Astrocyte (in vitro differentiated cells and primary cell): ENCODE data around the gene KLHDC8A. TPM values are rescaled to one million over a fixed set of nuclear protein-coding genes. Genes with fewer than 3 reads are reported as not detected.
"Not testable (repeated sequence)": the region's sequence is repeated elsewhere in the genome, so short reads cannot be mapped to it uniquely, and the experiment has no call there.

Experiments
- DNase-seq: peaks from one replicate; pipeline ENCODE4 v3.0.0-alpha.2; 2010; ENCODE audit warnings: low read depth
- FAIRE-seq: peaks from 2 replicates; lab custom pipeline; 2011; peaks lifted over from hg19 to GRCh38; lab: Jason Lieb, UNC
- H2AFZ ChIP-seq: 2 replicates; pipeline ENCODE4 v1.6.0; 2012; ENCODE audit warnings: low read depth, low read length, inconsistent platforms
- H3K27ac ChIP-seq: 2 replicates; pipeline ENCODE4 v1.5.1; 2011; ENCODE audit warnings: low read depth, low read length, inconsistent platforms
- H3K27me3 ChIP-seq: 2 replicates; pipeline ENCODE4 v1.6.0; 2011; ENCODE audit warnings: low read length, inconsistent platforms; ENCODE audit not compliant: insufficient read depth
- H3K36me3 ChIP-seq: 2 replicates; pipeline ENCODE4 v1.5.1; 2011; ENCODE audit warnings: low read length, inconsistent platforms; ENCODE audit not compliant: insufficient read depth
- H3K4me1 ChIP-seq: 2 replicates; pipeline ENCODE4 v1.5.1; 2011; ENCODE audit warnings: low read length, inconsistent platforms; ENCODE audit not compliant: insufficient read depth
- H3K4me2 ChIP-seq: 2 replicates; pipeline ENCODE4 v1.6.0; 2012; ENCODE audit warnings: low read length, inconsistent platforms
- H3K4me3 ChIP-seq: 2 replicates; pipeline ENCODE4 v1.5.1; 2011; ENCODE audit warnings: low read depth, mild to moderate bottlenecking, low read length, inconsistent platforms; ENCODE audit not compliant: insufficient read depth
- H3K79me2 ChIP-seq: 2 replicates; pipeline ENCODE4 v1.6.0; 2012; ENCODE audit warnings: mild to moderate bottlenecking, low read length, inconsistent platforms; ENCODE audit not compliant: insufficient read depth
- H3K9ac ChIP-seq: 2 replicates; pipeline ENCODE4 v1.6.0; 2012; ENCODE audit warnings: mild to moderate bottlenecking, low read length, inconsistent platforms
- H3K9me3 ChIP-seq: 2 replicates; pipeline ENCODE4 v1.5.1; 2012; ENCODE audit warnings: low read depth, mild to moderate bottlenecking, low read length, inconsistent platforms; ENCODE audit not compliant: insufficient read depth
- H4K20me1 ChIP-seq: 2 replicates; pipeline ENCODE4 v1.6.0; 2012; ENCODE audit warnings: low read length, inconsistent platforms; ENCODE audit not compliant: insufficient read depth
- H3K27ac Mint-ChIP-seq: one replicate; pipeline ENCODE4 v1.8.0; 2021; ENCODE audit warnings: mild to moderate bottlenecking, mixed read lengths; ENCODE audit not compliant: unreplicated experiment
- H3K27me3 Mint-ChIP-seq: one replicate; pipeline ENCODE4 v1.8.0; 2021; ENCODE audit warnings: low read depth, mixed read lengths; ENCODE audit not compliant: unreplicated experiment
- H3K36me3 Mint-ChIP-seq: one replicate; pipeline ENCODE4 v1.8.0; 2021; ENCODE audit warnings: low read depth, mixed read lengths; ENCODE audit not compliant: unreplicated experiment
- H3K4me1 Mint-ChIP-seq: one replicate; pipeline ENCODE4 v1.8.0; 2021; ENCODE audit warnings: low read depth, mixed read lengths; ENCODE audit not compliant: unreplicated experiment
- H3K4me3 Mint-ChIP-seq: one replicate; pipeline ENCODE4 v1.8.0; 2021; ENCODE audit warnings: mild to moderate bottlenecking, moderate library complexity, mixed read lengths; ENCODE audit not compliant: unreplicated experiment
- H3K9me3 Mint-ChIP-seq: one replicate; pipeline ENCODE4 v1.8.0; 2021; ENCODE audit warnings: mild to moderate bottlenecking, mixed read lengths; ENCODE audit not compliant: unreplicated experiment
- CTCF ChIP-seq: IDR thresholded peaks from 2 replicates; pipeline ENCODE4 v1.5.1; 2011; ENCODE audit warnings: low read depth, mild to moderate bottlenecking, inconsistent platforms, low read length, moderate library complexity; ENCODE audit not compliant: insufficient read depth
- EZH2 ChIP-seq: IDR thresholded peaks from 2 replicates; pipeline ENCODE4 v1.6.1; 2012; ENCODE audit warnings: mild to moderate bottlenecking, low read length, inconsistent platforms; ENCODE audit not compliant: insufficient read depth
- total RNA-seq: library from RNA; stranded (reverse); gene quantifications from 2 replicates; pipeline ENCODE4 v1.2.1, GENCODE V29; 2021

The KLHDC8A gene
- total RNA-seq, 1 donor from 2014 or later = 0.39 TPM

- Mint-ChIP-seq H3K27ac (peak overlapping the region; percentile 100), H3K4me3 (no peak overlapping the region), H3K4me1 (peaks cover 67% of the 10 kb centered on the region)
These were observed 56.6 kb downstream of the KLHDC8A start for GRCh38 chr1:205300149-205300548.

GRCh38 chr1:205298191-205298994, 58.3 kb downstream of the KLHDC8A start:
- Histone ChIP-seq H3K79me2 (peaks cover 6% of the 10 kb centered on the region), H3K4me1 (peaks cover 61% of the 10 kb centered on the region), H3K4me3 (no peak overlapping the region), H2AFZ (no peak overlapping the region), H3K27ac (peak overlapping the region; percentile 100), H3K9ac (peak overlapping the region; percentile 84), H3K9me3 (no peaks in the 10 kb centered on the region), H3K36me3 (peaks cover 6% of the 10 kb centered on the region), H4K20me1 (no peaks in the 10 kb centered on the region), H3K27me3 (no peaks in the 10 kb centered on the region), H3K4me2 (peak overlapping the region; percentile 74)
- peaks cover 2% of the 10 kb centered on the region for H3K9me3 Mint-ChIP-seq
- FAIRE-seq (peak; percentile 52), DNase-seq (peak; percentile 97)
- peak overlapping the region; percentile 27 for H3K4me3 Mint-ChIP-seq
- H3K27me3 Mint-ChIP-seq = no peaks in the 10 kb centered on the region
- TF ChIP-seq CTCF (no peak), EZH2 (no peak)
- peaks cover 5% of the 10 kb centered on the region for H3K36me3 Mint-ChIP-seq
- peak overlapping the region; percentile 100 for H3K27ac Mint-ChIP-seq
- peaks cover 77% of the 10 kb centered on the region for H3K4me1 Mint-ChIP-seq

More at GRCh38 chr1:205300149-205300548, 56.6 kb downstream of the KLHDC8A start:
- H3K36me3 Mint-ChIP-seq = peaks cover 13% of the 10 kb centered on the region
- H3K27me3 Mint-ChIP-seq = no peaks in the 10 kb centered on the region
- H3K4me2 ChIP-seq = peak overlapping the region; percentile 80
- H3K27ac ChIP-seq = peak overlapping the region; percentile 100
- no peaks in the 10 kb centered on the region for H3K27me3 ChIP-seq
- peaks cover 14% of the 10 kb centered on the region for H3K36me3 ChIP-seq
- no peaks in the 10 kb centered on the region for H3K9me3 ChIP-seq
- H3K9me3 Mint-ChIP-seq = peaks cover 2% of the 10 kb centered on the region
- H3K9ac ChIP-seq = peak overlapping the region; percentile 90
- FAIRE-seq = no peak
- peaks cover 16% of the 10 kb centered on the region for H3K79me2 ChIP-seq
- H2AFZ ChIP-seq = no peak overlapping the region
- no peaks in the 10 kb centered on the region for H4K20me1 ChIP-seq
- peaks cover 52% of the 10 kb centered on the region for H3K4me1 ChIP-seq
- TF ChIP-seq EZH2 = no peak
- no peak for TF ChIP-seq CTCF
- H3K4me3 ChIP-seq = no peak overlapping the region
- DNase-seq = no peak

GRCh38 chr1:205297546-205298177, 59.1 kb downstream of the KLHDC8A start:
- peak overlapping the region; percentile 100 for H3K27ac Mint-ChIP-seq
- H4K20me1 ChIP-seq, FAIRE-seq, H3K4me3 ChIP-seq, H3K36me3 Mint-ChIP-seq, DNase-seq, H2AFZ ChIP-seq, H3K4me3 Mint-ChIP-seq, H3K79me2 ChIP-seq, H3K27me3 Mint-ChIP-seq, H3K9me3 Mint-ChIP-seq, H3K9me3 ChIP-seq, H3K36me3 ChIP-seq, H3K27me3 ChIP-seq: not testable (repeated sequence)
- peaks cover 81% of the 10 kb centered on the region for H3K4me1 Mint-ChIP-seq
- Histone ChIP-seq H3K4me1 (peaks cover 59% of the 10 kb centered on the region), H3K27ac (peak overlapping the region; percentile 100), H3K9ac (peak overlapping the region; percentile 82), H3K4me2 (peak overlapping the region; percentile 74)
